Measurements from ENCODE around the gene NUBPL. TPM values are rescaled to one million over a fixed set of nuclear protein-coding genes. Genes with fewer than 3 reads are reported as not detected.
"Not testable (repeated sequence)": the region's sequence is repeated elsewhere in the genome, so short reads cannot be mapped to it uniquely, and the experiment has no call there.

The NUBPL gene
- total RNA-seq, 6 donors from 2014 or later = 3.2 to 15.2 (median 8.2) TPM

DNA sequence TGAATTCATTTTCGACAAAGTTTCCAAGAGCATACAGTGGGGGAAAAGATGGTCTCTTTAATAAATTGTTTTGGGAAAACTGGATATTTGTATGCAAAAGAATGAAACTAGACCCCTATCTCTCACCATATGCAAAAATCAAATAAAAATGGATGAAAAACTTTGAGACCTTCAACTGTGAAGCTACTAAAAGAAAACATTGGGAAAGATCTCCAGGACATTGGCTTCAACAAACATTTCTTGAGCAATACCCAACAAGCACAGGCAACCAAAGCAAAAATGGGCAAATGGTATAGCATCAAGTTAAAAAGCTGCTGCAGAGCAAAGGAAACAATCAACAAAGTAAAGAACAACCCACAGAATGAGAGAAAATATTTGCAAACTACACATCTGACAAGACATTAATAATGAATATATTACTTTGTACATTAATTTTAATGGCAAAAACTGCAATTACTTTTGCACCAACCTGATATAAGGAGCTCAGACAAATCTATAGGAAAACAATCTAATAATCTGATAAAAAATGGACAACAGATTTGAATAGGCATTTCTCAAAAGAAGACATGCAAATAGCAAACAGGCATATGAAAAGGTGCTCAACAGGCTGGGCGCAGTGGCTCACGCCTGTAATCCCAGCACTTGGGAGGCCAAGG is 50.7 kb downstream of the NUBPL start:
- H3K36me3 ChIP-seq = no peaks in the 10 kb centered on the region
- DNase-seq = no peak
- 98 to 100% methylated on average over 3 of the region's 3 CpGs for WGBS, 2 donors
- H3K27me3 ChIP-seq = no peaks in the 10 kb centered on the region
- H3K27ac ChIP-seq = no peak overlapping the region
- ATAC-seq (ENCODE audit: low FRiP score in 2 of 2) = no peak
- no peak for TF ChIP-seq POLR2A (IDR thresholded peaks at IDR 0.05)
- TF ChIP-seq CTCF (IDR thresholded peaks at IDR 0.05) = no peak
- no peak for TF ChIP-seq POLR2AphosphoS5 (IDR thresholded peaks at IDR 0.05)
- no peak for TF ChIP-seq EP300 (IDR thresholded peaks at IDR 0.05)
- H3K9me3 ChIP-seq = no peaks in the 10 kb centered on the region
- no peaks in the 10 kb centered on the region for H3K4me1 ChIP-seq
- H3K4me3 ChIP-seq = no peak overlapping the region

DNA sequence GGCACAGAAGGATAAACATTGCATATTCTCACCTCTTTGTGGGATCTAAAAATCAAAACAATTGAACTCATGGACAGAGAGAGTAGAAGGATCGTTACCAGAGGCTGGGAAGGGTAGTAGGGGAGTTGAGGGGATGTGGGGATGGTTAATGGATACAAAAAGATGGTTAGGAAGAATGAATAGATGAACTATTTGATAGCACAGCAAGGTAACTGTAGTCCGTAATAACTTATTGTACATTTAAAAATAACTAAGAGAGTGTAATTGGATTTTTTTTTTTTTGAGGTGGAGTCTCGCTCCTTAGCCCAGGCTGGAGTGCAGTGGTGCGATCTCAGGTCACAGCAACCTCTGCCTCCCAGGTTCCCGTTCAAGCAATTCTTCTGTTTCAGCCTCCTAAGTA is 52.0 kb downstream of the NUBPL start:
- no peaks in the 10 kb centered on the region for H3K27me3 ChIP-seq
- WGBS, 2 donors = 95 to 96% methylated on average over 5 of the region's 5 CpGs
- no peaks in the 10 kb centered on the region for H3K4me1 ChIP-seq
- no peak overlapping the region for H3K27ac ChIP-seq
- DNase-seq (no peak), ATAC-seq (ENCODE audit: low FRiP score in 2 of 2) (no peak)
- no peaks in the 10 kb centered on the region for H3K9me3 ChIP-seq
- H3K4me3 ChIP-seq = no peak overlapping the region
- no peaks in the 10 kb centered on the region for H3K36me3 ChIP-seq
- TF ChIP-seq EP300 (IDR thresholded peaks at IDR 0.05) (no peak), POLR2AphosphoS5 (IDR thresholded peaks at IDR 0.05) (no peak), POLR2A (IDR thresholded peaks at IDR 0.05) (no peak), CTCF (IDR thresholded peaks at IDR 0.05) (no peak)

DNA sequence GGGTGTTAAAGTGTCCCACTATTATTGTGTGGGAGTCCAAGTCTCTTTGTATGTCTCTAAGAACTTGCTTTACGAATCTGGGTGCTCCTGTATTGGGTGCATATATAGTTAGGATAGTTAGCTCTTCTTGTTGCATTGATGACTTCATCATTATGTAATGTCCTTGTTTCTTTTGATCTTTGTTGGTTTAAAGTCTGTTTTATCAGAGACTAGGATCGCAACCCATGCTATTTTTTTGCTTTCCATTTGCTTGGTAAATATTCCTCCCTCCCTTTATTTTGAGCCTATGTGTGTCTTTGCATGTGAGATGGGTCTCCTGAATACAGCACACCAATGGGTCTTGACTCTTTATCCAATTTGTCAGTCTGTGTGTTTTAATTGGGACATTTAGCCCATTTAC is 57.7 kb downstream of the NUBPL start:
- WGBS, 2 donors = 91 to 95% methylated on average over 2 of the region's 2 CpGs
- ATAC-seq (ENCODE audit: low FRiP score in 2 of 2) = not testable (repeated sequence)

GRCh38 chr14:31619440-31619839 is 58.2 kb downstream of the NUBPL start:
- ATAC-seq (ENCODE audit: low FRiP score in 2 of 2) (no peak), DNase-seq (no peak)
- H3K4me3 ChIP-seq = no peak overlapping the region
- peaks cover 0 to 14% (median 4%) of the 10 kb centered on the region in 4 donors for H3K9me3 ChIP-seq
- no peak overlapping the region for H3K27ac ChIP-seq
- H3K4me1 ChIP-seq = no peaks in the 10 kb centered on the region
- H3K36me3 ChIP-seq = peaks cover 0 to 4% (median 2%) of the 10 kb centered on the region in 4 donors
- TF ChIP-seq CTCF (IDR thresholded peaks at IDR 0.05) (no peak), POLR2AphosphoS5 (IDR thresholded peaks at IDR 0.05) (no peak), EP300 (IDR thresholded peaks at IDR 0.05) (no peak), POLR2A (IDR thresholded peaks at IDR 0.05) (no peak)
- no peaks in the 10 kb centered on the region for H3K27me3 ChIP-seq
- 93 to 99% methylated on average over 4 of the region's 4 CpGs for WGBS, 2 donors

More for the DNA sequence above, 57.7 kb downstream of the NUBPL start:
- not testable (repeated sequence) for H3K4me3 ChIP-seq, H3K27ac ChIP-seq, H3K27me3 ChIP-seq, H3K4me1 ChIP-seq, DNase-seq, H3K36me3 ChIP-seq
- H3K9me3 ChIP-seq = peaks cover 0 to 14% (median 4%) of the 10 kb centered on the region in 4 donors

DNA sequence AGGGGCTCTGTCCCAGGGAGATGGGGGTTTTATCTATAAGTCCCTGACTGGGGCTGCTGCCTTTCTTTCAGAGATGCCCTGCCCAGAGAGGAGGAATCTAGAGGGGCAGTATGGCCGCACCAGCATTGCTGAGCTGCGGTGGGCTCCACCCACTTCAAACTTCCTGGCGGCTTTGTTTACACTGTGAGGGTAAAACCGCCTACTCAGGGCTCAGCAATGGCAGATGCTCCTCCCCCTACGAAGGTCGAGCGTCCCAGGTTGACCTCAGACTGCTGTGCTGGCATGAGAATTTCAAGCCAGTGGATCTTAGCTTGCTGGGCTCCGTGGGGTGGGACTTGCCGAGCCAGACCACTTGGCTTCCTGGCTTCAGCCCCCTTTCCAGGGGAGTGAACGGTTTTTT is 59.7 kb downstream of the NUBPL start:
- not testable (repeated sequence) for DNase-seq; H3K4me3 ChIP-seq; H3K4me1 ChIP-seq; H3K27ac ChIP-seq; H3K36me3 ChIP-seq; ATAC-seq (ENCODE audit: low FRiP score in 2 of 2); H3K27me3 ChIP-seq
- 96 to 99% methylated on average over 7 to 10 of the region's 10 CpGs for WGBS, 2 donors
- peaks cover 0 to 14% (median 4%) of the 10 kb centered on the region in 4 donors for H3K9me3 ChIP-seq

- no peak for ATAC-seq (ENCODE audit: low FRiP score in 2 of 2)
- TF ChIP-seq EP300 (IDR thresholded peaks at IDR 0.05) (no peak), POLR2A (IDR thresholded peaks at IDR 0.05) (no peak), POLR2AphosphoS5 (IDR thresholded peaks at IDR 0.05) (no peak), CTCF (IDR thresholded peaks at IDR 0.05) (no peak)
- Histone ChIP-seq H3K27ac (no peak overlapping the region), H3K4me3 (no peak overlapping the region), H3K27me3 (no peaks in the 10 kb centered on the region), H3K9me3 (peaks cover 0 to 14% (median 4%) of the 10 kb centered on the region in 4 donors), H3K4me1 (no peaks in the 10 kb centered on the region), H3K36me3 (peaks cover 0 to 4% (median 2%) of the 10 kb centered on the region in 4 donors)
- 93 to 99% methylated on average over 5 of the region's 5 CpGs for WGBS, 2 donors
- no peak for DNase-seq
Measured at GRCh38 chr14:31622060-31622459, 60.9 kb downstream of the NUBPL start.

GRCh38 chr14:31652900-31653299 is 91.7 kb downstream of the NUBPL start:
- H3K27ac ChIP-seq; H3K4me3 ChIP-seq; H3K36me3 ChIP-seq; H3K4me1 ChIP-seq; DNase-seq; H3K27me3 ChIP-seq; ATAC-seq (ENCODE audit: low FRiP score in 2 of 2): not testable (repeated sequence)
- WGBS, 2 donors = 92 to 97% methylated on average over 5 of the region's 5 CpGs
- peaks cover 4 to 21% (median 13%) of the 10 kb centered on the region in 4 donors for H3K9me3 ChIP-seq
